Breast epithelium (tissue), 3 donors: ENCODE results near the gene GNLY.

Source experiments
- POLR2AphosphoS5 ChIP-seq, 3 donors: sonication (generic); formaldehyde crosslinking; IDR thresholded peaks; one replicate each; pipeline ENCODE4 v1.6.1; 2017; ENCODE audit warnings: antibody characterized with exemption in 3 of 3
- TF ChIP-seq, protein P1 (sequence below), 3 donors: fragments of 450-650 bp; IDR thresholded peaks; one replicate each; pipeline ENCODE4 v1.5.1; 2016 to 2017; ENCODE audit warnings: antibody characterized with exemption in 3 of 3, mild to moderate bottlenecking in 3 of 3, moderate library complexity in 3 of 3

GRCh38 chr2:85714841-85715240 is 20.7 kb downstream of the GNLY start:
- TF ChIP-seq, protein P1, sequence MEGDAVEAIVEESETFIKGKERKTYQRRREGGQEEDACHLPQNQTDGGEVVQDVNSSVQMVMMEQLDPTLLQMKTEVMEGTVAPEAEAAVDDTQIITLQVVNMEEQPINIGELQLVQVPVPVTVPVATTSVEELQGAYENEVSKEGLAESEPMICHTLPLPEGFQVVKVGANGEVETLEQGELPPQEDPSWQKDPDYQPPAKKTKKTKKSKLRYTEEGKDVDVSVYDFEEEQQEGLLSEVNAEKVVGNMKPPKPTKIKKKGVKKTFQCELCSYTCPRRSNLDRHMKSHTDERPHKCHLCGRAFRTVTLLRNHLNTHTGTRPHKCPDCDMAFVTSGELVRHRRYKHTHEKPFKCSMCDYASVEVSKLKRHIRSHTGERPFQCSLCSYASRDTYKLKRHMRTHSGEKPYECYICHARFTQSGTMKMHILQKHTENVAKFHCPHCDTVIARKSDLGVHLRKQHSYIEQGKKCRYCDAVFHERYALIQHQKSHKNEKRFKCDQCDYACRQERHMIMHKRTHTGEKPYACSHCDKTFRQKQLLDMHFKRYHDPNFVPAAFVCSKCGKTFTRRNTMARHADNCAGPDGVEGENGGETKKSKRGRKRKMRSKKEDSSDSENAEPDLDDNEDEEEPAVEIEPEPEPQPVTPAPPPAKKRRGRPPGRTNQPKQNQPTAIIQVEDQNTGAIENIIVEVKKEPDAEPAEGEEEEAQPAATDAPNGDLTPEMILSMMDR (IDR thresholded peaks at IDR 0.05), result no peak
- no peak for TF ChIP-seq POLR2AphosphoS5 (IDR thresholded peaks at IDR 0.05)
